OCI-LY3 (cell line): ENCODE data around the gene HOXA7.

Experiments used
- CTCF ChIP-seq: fragments of 200-600, 300-600 bp; sonication (generic); IDR thresholded peaks from 2 replicates; pipeline ENCODE4 v1.5.1; 2014; ENCODE audit warnings: antibody characterized with exemption, low read length, low read depth
- EZH2phosphoT487 ChIP-seq: fragments of 200-600 bp; shearing (Covaris generic); IDR thresholded peaks from 2 replicates; pipeline ENCODE4 v1.6.1; 2018; ENCODE audit warnings: antibody characterized with exemption, mixed run types, low read depth

- no peak for TF ChIP-seq CTCF
- no peak for TF ChIP-seq EZH2phosphoT487
Measured at GRCh38 chr7:27174874-27175625, 18.6 kb upstream of the HOXA7 start.
